OCI-LY3 (cell line): ENCODE data around the gene ANAPC4.

Experiments
- H2AFZ ChIP-seq: fragments of 200-600, 300-600 bp; shearing (Covaris generic); 2 replicates; pipeline ENCODE4 v1.6.0; 2014; ENCODE audit warnings: antibody characterized with exemption, low read depth, low read length
- H3K27ac ChIP-seq: fragments of 200-600, 300-600 bp; sonication (generic); 2 replicates; pipeline ENCODE4 v1.5.1; 2014; ENCODE audit warnings: mild to moderate bottlenecking, low read length, moderate library complexity, mixed read lengths
- H3K27me3 ChIP-seq: fragments of 200-600, 300-600 bp; sonication (generic); 2 replicates; pipeline ENCODE4 v1.6.1; 2014; ENCODE audit warnings: low read depth, low read length, mixed read lengths
- H3K36me3 ChIP-seq: fragments of 200-600, 300-600 bp; sonication (generic); replicated peaks from 2 replicates; pipeline ENCODE3; 2014; ENCODE audit warnings: low read depth, low read length, mixed read lengths
- H3K4me1 ChIP-seq: fragments of 300-600, 200-600 bp; sonication (generic); 2 replicates; pipeline ENCODE4 v1.6.1; 2014; ENCODE audit warnings: low read length, mixed read lengths
- H3K4me2 ChIP-seq: fragments of 200-600, 300-600 bp; sonication (generic); 2 replicates; pipeline ENCODE4 v1.6.1; 2014; ENCODE audit warnings: low read length, mixed read lengths
- H3K4me3 ChIP-seq: fragments of 300-600, 200-600 bp; sonication (generic); 2 replicates; pipeline ENCODE4 v1.5.1; 2014; ENCODE audit warnings: antibody characterized with exemption, mild to moderate bottlenecking, low read length, moderate library complexity
- H3K79me2 ChIP-seq: fragments of 300-600, 200-600 bp; shearing (Covaris generic); 2 replicates; pipeline ENCODE4 v1.6.1; 2014; ENCODE audit warnings: mild to moderate bottlenecking, low read length, mixed read lengths
- H3K9ac ChIP-seq: fragments of 300-600, 200-600 bp; shearing (Covaris generic); 2 replicates; pipeline ENCODE4 v1.6.0; 2014; ENCODE audit warnings: mild to moderate bottlenecking, low read length, moderate library complexity
- H3K9me3 ChIP-seq: fragments of 200-600, 300-600 bp; shearing (Covaris generic); 2 replicates; pipeline ENCODE4 v1.6.1; 2014; ENCODE audit warnings: low read length, mixed read lengths; ENCODE audit not compliant: insufficient read depth
- H4K20me1 ChIP-seq: fragments of 200-600, 300-600 bp; sonication (generic); 2 replicates; pipeline ENCODE4 v1.6.1; 2016; ENCODE audit warnings: low read length, mixed read lengths; ENCODE audit not compliant: insufficient read depth
- EZH2phosphoT487 ChIP-seq: fragments of 200-600 bp; shearing (Covaris generic); IDR thresholded peaks from 2 replicates; pipeline ENCODE4 v1.6.1; 2018; ENCODE audit warnings: antibody characterized with exemption, mixed run types, low read depth
- TF ChIP-seq, protein P1 (sequence below): fragments of 200-600, 300-600 bp; sonication (generic); IDR thresholded peaks from 2 replicates; pipeline ENCODE4 v1.5.1; 2014; ENCODE audit warnings: antibody characterized with exemption, low read length, low read depth

The ANAPC4 gene

DNA sequence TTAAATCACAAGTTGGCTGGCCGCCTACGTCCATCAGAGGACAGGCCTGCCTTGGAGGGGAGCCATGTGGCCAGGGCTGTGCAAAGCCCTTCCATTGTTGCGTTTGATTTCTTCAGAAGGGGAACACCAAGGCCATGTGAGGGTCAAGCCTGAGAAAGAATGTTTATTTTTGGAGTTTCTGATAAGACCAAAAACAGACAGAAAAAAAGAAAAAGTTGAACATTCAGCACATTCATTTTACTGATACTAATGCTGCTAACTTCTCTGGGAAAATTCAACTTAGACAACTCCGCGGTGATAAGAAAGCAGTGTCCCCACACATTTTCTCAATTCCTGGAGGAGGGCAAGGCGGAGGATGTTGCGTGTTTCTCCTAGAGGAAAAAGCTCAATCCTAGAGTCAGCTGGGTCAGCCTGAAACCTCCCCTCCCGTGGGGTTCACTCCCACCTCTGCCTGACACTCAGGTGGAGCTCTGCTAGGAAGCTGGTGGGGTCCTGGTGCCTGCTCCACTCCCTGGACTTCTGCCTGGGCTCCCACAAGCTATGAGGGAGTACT lies 63.5 kb downstream of the ANAPC4 start:
- TF ChIP-seq EZH2phosphoT487 = no peak
- TF ChIP-seq, protein P1, sequence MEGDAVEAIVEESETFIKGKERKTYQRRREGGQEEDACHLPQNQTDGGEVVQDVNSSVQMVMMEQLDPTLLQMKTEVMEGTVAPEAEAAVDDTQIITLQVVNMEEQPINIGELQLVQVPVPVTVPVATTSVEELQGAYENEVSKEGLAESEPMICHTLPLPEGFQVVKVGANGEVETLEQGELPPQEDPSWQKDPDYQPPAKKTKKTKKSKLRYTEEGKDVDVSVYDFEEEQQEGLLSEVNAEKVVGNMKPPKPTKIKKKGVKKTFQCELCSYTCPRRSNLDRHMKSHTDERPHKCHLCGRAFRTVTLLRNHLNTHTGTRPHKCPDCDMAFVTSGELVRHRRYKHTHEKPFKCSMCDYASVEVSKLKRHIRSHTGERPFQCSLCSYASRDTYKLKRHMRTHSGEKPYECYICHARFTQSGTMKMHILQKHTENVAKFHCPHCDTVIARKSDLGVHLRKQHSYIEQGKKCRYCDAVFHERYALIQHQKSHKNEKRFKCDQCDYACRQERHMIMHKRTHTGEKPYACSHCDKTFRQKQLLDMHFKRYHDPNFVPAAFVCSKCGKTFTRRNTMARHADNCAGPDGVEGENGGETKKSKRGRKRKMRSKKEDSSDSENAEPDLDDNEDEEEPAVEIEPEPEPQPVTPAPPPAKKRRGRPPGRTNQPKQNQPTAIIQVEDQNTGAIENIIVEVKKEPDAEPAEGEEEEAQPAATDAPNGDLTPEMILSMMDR = no peak
- Histone ChIP-seq H3K79me2 (no peaks in the 10 kb centered on the region), H3K4me1 (no peaks in the 10 kb centered on the region), H3K4me2 (no peak overlapping the region), H3K4me3 (no peak overlapping the region), H3K9ac (no peak overlapping the region), H4K20me1 (no peaks in the 10 kb centered on the region), H2AFZ (no peak overlapping the region), H3K27me3 (no peaks in the 10 kb centered on the region), H3K9me3 (no peaks in the 10 kb centered on the region), H3K27ac (no peak overlapping the region), H3K36me3 (no peaks in the 10 kb centered on the region)

GRCh38 chr4:25441519-25442117 lies 64.6 kb downstream of the ANAPC4 start:
- H3K4me2 ChIP-seq = no peak overlapping the region
- no peaks in the 10 kb centered on the region for H4K20me1 ChIP-seq
- TF ChIP-seq, protein P1 = peak; percentile 75
- TF ChIP-seq EZH2phosphoT487 = no peak
- H3K27me3 ChIP-seq = no peaks in the 10 kb centered on the region
- no peak overlapping the region for H3K27ac ChIP-seq
- H2AFZ ChIP-seq = no peak overlapping the region
- H3K9ac ChIP-seq = no peak overlapping the region
- no peaks in the 10 kb centered on the region for H3K36me3 ChIP-seq
- no peaks in the 10 kb centered on the region for H3K79me2 ChIP-seq
- H3K9me3 ChIP-seq = no peaks in the 10 kb centered on the region
- H3K4me1 ChIP-seq = no peaks in the 10 kb centered on the region
- no peak overlapping the region for H3K4me3 ChIP-seq

DNA sequence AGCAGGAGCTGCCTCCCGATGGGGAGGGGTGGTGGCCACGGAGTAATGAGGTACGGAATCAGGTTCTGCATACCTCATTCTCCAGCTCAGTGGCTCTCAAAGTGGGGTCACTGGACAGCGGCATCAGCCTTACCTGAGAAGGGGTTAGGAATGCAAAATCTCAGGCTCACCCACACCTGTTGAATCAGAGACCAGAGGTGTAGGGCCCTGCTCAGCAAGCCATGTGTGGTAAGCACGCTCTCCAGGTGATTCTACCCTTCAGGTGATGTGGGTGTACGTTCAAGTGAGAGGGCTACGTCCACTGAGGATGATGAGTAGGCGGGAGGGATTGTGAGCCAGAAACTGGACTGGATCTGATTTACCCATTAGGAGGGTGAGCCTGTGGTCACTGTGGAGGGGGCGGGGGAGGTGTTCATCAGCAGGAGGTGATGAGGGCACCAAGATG lies 65.8 kb downstream of the ANAPC4 start:
- Histone ChIP-seq H3K4me2 (no peak overlapping the region), H3K4me3 (no peak overlapping the region), H3K9ac (no peak overlapping the region), H4K20me1 (no peaks in the 10 kb centered on the region), H3K27ac (no peak overlapping the region), H3K9me3 (no peaks in the 10 kb centered on the region), H3K27me3 (no peaks in the 10 kb centered on the region), H3K4me1 (no peaks in the 10 kb centered on the region), H2AFZ (no peak overlapping the region), H3K36me3 (no peaks in the 10 kb centered on the region), H3K79me2 (no peaks in the 10 kb centered on the region)
- TF ChIP-seq EZH2phosphoT487 = no peak
- TF ChIP-seq, protein P1 = no peak

DNA sequence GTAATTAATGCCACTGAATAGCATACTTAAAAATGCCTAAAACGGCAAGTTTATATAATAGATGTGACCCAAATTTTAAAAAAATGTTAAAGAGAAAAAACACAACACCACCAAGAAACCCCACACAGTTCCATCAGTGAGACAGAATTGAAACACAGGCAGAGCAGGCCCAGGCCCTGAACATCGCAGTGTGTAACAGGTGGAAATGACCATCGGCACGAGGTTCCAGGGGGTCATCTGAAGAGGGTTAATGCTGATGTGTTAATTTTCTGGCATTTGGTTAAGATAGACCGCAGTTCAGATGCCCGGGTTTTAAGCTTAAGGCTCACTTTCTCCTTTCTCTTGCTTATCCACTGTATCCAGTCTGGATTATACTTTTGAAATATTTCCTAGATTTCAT lies 66.8 kb downstream of the ANAPC4 start:
- H3K36me3 ChIP-seq = no peaks in the 10 kb centered on the region
- H3K9ac ChIP-seq = no peak overlapping the region
- no peak overlapping the region for H3K4me3 ChIP-seq
- H3K9me3 ChIP-seq = no peaks in the 10 kb centered on the region
- TF ChIP-seq EZH2phosphoT487 = no peak
- TF ChIP-seq, protein P1 = no peak
- H3K4me2 ChIP-seq = no peak overlapping the region
- H3K79me2 ChIP-seq = no peaks in the 10 kb centered on the region
- no peaks in the 10 kb centered on the region for H3K4me1 ChIP-seq
- no peaks in the 10 kb centered on the region for H4K20me1 ChIP-seq
- no peak overlapping the region for H3K27ac ChIP-seq
- H2AFZ ChIP-seq = no peak overlapping the region
- no peaks in the 10 kb centered on the region for H3K27me3 ChIP-seq
